Hippocampal formation (tissue), 2 donors: ENCODE data around the gene SYNGAP1.
A peak's percentile ranks its signal among the peaks of the same experiment; 100 is the strongest.

ENCODE experiments used
- DNase-seq, 2 donors: peaks; one replicate each; lab custom pipeline; 2025; lab: John Stamatoyannopoulos, UW

The SYNGAP1 gene

GRCh38 chr6:33421344-33421643, 1.4 kb downstream of the SYNGAP1 start:
- no peak for DNase-seq

GRCh38 chr6:33423777-33424176, 3.9 kb downstream of the SYNGAP1 start:
- DNase-seq = no peak

- DNase-seq = no peak
These were observed 5.2 kb downstream of the SYNGAP1 start for GRCh38 chr6:33424855-33425667.

- DNase-seq = peak; percentile 67 to 79
These were observed 6.1 kb downstream of the SYNGAP1 start for GRCh38 chr6:33425668-33426577.

- DNase-seq = peak in 1 of 2 donors; percentile 40
These were observed 7.0 kb downstream of the SYNGAP1 start for GRCh38 chr6:33426590-33427511.

GRCh38 chr6:33427585-33428223, 7.8 kb downstream of the SYNGAP1 start:
- DNase-seq = peak; percentile 19 to 33

GRCh38 chr6:33428224-33428965, 8.5 kb downstream of the SYNGAP1 start:
- DNase-seq = no peak

- DNase-seq = no peak
These were observed 9.3 kb downstream of the SYNGAP1 start for GRCh38 chr6:33428966-33429749.

- no peak for DNase-seq
These were observed 9.8 kb downstream of the SYNGAP1 start for GRCh38 chr6:33429750-33430052.

- no peak for DNase-seq
These were observed 10.5 kb downstream of the SYNGAP1 start for GRCh38 chr6:33430334-33430733.

- peak; percentile 55 to 79 for DNase-seq
These were observed 11.4 kb downstream of the SYNGAP1 start for GRCh38 chr6:33430991-33431879.

- no peak for DNase-seq
These were observed 12.1 kb downstream of the SYNGAP1 start for GRCh38 chr6:33431880-33432541.

- DNase-seq = no peak
These were observed 12.7 kb downstream of the SYNGAP1 start for GRCh38 chr6:33432546-33432945.

GRCh38 chr6:33433001-33433543, 13.2 kb downstream of the SYNGAP1 start:
- no peak for DNase-seq

GRCh38 chr6:33433544-33434191, 13.8 kb downstream of the SYNGAP1 start:
- no peak for DNase-seq

GRCh38 chr6:33434961-33435360, 15.1 kb downstream of the SYNGAP1 start:
- no peak for DNase-seq

GRCh38 chr6:33437666-33438065, 17.8 kb downstream of the SYNGAP1 start:
- no peak for DNase-seq
